ENCODE measurements around the gene NAALAD2.
A peak's percentile ranks its signal among the peaks of the same experiment; 100 is the strongest.
"Not testable (repeated sequence)": the region's sequence is repeated elsewhere in the genome, so short reads cannot be mapped to it uniquely, and the experiment has no call there.

The NAALAD2 gene

GRCh38 chr11:90192869-90193582 is 58.6 kb downstream of the NAALAD2 start:
- DNase-seq, result no peak

GRCh38 chr11:90197377-90197776 is 62.9 kb downstream of the NAALAD2 start:
- DNase-seq, result no peak

- no peak for DNase-seq
These were observed 67.9 kb downstream of the NAALAD2 start for GRCh38 chr11:90202342-90202741.

GRCh38 chr11:90204407-90204806 is 69.9 kb downstream of the NAALAD2 start:
- DNase-seq, result no peak

GRCh38 chr11:90204832-90205646 is 70.6 kb downstream of the NAALAD2 start:
- peak; percentile 75 for DNase-seq

GRCh38 chr11:90207992-90208391 is 73.5 kb downstream of the NAALAD2 start:
- not testable (repeated sequence) for DNase-seq

GRCh38 chr11:90208857-90209256 is 74.4 kb downstream of the NAALAD2 start:
- DNase-seq, result no peak

- DNase-seq, result no peak
These were observed 78.9 kb downstream of the NAALAD2 start for GRCh38 chr11:90213322-90213721.

GRCh38 chr11:90216611-90217010 is 82.1 kb downstream of the NAALAD2 start:
- no peak for DNase-seq

- DNase-seq, result no peak
These were observed 84.1 kb downstream of the NAALAD2 start for GRCh38 chr11:90218606-90219005.

- no peak for DNase-seq
These were observed 85.0 kb downstream of the NAALAD2 start for GRCh38 chr11:90219438-90219837.

- no peak for DNase-seq
These were observed 85.9 kb downstream of the NAALAD2 start for GRCh38 chr11:90220391-90220790.

GRCh38 chr11:90221803-90222458 is 87.5 kb downstream of the NAALAD2 start:
- no peak for DNase-seq

GRCh38 chr11:90222459-90223247 is 88.2 kb downstream of the NAALAD2 start, which contains the start of gene CHORDC1:
Gene CHORDC1, minus strand, starts transcription at chr11:90223049. Its CDS starts 95 bp downstream, at chr11:90222954.
- DNase-seq, result peak; percentile 92

GRCh38 chr11:90223248-90223585 is 88.8 kb downstream of the NAALAD2 start:
- no peak for DNase-seq

- no peak for DNase-seq
These were observed 93.6 kb downstream of the NAALAD2 start for GRCh38 chr11:90228056-90228455.

GRCh38 chr11:90229791-90230190 is 95.3 kb downstream of the NAALAD2 start:
- DNase-seq, result no peak

- DNase-seq, result no peak
These were observed 100.5 kb downstream of the NAALAD2 start for GRCh38 chr11:90234977-90235376.

GRCh38 chr11:90235526-90235925 is 101.1 kb downstream of the NAALAD2 start:
- DNase-seq, result no peak

GRCh38 chr11:90237004-90237403 is 102.5 kb downstream of the NAALAD2 start:
- no peak for DNase-seq

GRCh38 chr11:90239967-90240636 is 105.6 kb downstream of the NAALAD2 start:
- peak; percentile 22 for DNase-seq

- DNase-seq, result peak; percentile 7
These were observed 107.0 kb downstream of the NAALAD2 start for GRCh38 chr11:90241414-90241813.

Measured in NCI-H1092 treated with DMSO at 0.1 percent for 48 hours (cell line).